ENCODE data around the gene MTHFD2L. TPM values are rescaled to one million over a fixed set of nuclear protein-coding genes. Genes with fewer than 3 reads are reported as not detected.

MTHFD2L gene
- total RNA-seq, 1 experiment from 2014 or later: 9.4 TPM

DNA sequence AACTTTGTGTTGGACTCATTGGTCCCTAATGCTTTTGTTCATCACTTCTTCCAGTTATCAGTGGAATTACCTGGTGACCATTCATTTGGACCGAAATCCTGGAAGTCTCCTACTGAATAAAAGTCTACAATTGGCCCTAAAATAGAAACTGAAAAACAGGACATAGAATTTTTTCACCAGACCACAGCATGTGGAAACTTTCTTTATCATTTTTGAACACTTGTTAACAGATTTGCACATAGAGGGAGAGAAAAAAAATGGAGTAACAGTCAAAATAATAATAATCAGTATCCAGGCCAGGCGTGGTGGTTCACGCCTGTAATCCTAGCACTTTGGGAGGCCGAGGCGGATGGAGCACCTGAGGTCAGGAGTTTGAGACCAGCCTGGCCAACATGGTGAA lies 157.5 kb downstream of the MTHFD2L start:
- ChIA-PET CTCF (no interaction called here), POLR2A (no interaction called here)
- H3K36me3 Mint-ChIP-seq: no peaks in the 10 kb centered on the region
- peaks cover 4% of the 10 kb centered on the region for H3K4me1 Mint-ChIP-seq
- ATAC-seq (no peak), DNase-seq (ENCODE audit: low spot score) (no peak)
- H3K4me3 Mint-ChIP-seq: no peak overlapping the region
- H3K27ac Mint-ChIP-seq: no peak overlapping the region
- no peaks in the 10 kb centered on the region for H3K9me3 Mint-ChIP-seq
- TF ChIP-seq RORB (CRISPR knock-in tag; IDR thresholded peaks at IDR 0.05): no peak
- TF ChIP-seq, protein P1, sequence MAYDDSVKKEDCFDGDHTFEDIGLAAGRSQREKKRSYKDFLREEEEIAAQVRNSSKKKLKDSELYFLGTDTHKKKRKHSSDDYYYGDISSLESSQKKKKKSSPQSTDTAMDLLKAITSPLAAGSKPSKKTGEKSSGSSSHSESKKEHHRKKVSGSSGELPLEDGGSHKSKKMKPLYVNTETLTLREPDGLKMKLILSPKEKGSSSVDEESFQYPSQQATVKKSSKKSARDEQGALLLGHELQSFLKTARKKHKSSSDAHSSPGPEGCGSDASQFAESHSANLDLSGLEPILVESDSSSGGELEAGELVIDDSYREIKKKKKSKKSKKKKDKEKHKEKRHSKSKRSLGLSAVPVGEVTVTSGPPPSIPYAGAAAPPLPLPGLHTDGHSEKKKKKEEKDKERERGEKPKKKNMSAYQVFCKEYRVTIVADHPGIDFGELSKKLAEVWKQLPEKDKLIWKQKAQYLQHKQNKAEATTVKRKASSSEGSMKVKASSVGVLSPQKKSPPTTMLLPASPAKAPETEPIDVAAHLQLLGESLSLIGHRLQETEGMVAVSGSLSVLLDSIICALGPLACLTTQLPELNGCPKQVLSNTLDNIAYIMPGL (CRISPR knock-in tag; IDR thresholded peaks at IDR 0.05): no peak
- no peak for TF ChIP-seq ETV6 (CRISPR knock-in tag; IDR thresholded peaks at IDR 0.05)
- TF ChIP-seq, protein P2, sequence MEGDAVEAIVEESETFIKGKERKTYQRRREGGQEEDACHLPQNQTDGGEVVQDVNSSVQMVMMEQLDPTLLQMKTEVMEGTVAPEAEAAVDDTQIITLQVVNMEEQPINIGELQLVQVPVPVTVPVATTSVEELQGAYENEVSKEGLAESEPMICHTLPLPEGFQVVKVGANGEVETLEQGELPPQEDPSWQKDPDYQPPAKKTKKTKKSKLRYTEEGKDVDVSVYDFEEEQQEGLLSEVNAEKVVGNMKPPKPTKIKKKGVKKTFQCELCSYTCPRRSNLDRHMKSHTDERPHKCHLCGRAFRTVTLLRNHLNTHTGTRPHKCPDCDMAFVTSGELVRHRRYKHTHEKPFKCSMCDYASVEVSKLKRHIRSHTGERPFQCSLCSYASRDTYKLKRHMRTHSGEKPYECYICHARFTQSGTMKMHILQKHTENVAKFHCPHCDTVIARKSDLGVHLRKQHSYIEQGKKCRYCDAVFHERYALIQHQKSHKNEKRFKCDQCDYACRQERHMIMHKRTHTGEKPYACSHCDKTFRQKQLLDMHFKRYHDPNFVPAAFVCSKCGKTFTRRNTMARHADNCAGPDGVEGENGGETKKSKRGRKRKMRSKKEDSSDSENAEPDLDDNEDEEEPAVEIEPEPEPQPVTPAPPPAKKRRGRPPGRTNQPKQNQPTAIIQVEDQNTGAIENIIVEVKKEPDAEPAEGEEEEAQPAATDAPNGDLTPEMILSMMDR (IDR thresholded peaks at IDR 0.05): no peak
- no peak for TF ChIP-seq ZNF263 (CRISPR knock-in tag; IDR thresholded peaks at IDR 0.05; ENCODE audit: low read depth)
- TF ChIP-seq ZNF416 (CRISPR knock-in tag; IDR thresholded peaks at IDR 0.05): no peak
- TF ChIP-seq IRF2 (CRISPR knock-in tag; IDR thresholded peaks at IDR 0.05; ENCODE audit: borderline replicate concordance, low read depth): no peak
- no peak for TF ChIP-seq TEAD1 (CRISPR knock-in tag; IDR thresholded peaks at IDR 0.05)
- TF ChIP-seq, protein P3, sequence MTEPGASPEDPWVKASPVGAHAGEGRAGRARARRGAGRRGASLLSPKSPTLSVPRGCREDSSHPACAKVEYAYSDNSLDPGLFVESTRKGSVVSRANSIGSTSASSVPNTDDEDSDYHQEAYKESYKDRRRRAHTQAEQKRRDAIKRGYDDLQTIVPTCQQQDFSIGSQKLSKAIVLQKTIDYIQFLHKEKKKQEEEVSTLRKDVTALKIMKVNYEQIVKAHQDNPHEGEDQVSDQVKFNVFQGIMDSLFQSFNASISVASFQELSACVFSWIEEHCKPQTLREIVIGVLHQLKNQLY (CRISPR knock-in tag; IDR thresholded peaks at IDR 0.05): no peak
- TF ChIP-seq NR3C1 (CRISPR knock-in tag; conservative IDR thresholded peaks at IDR 0.05; ENCODE audit: low read depth): no peak
- TF ChIP-seq, protein P4, sequence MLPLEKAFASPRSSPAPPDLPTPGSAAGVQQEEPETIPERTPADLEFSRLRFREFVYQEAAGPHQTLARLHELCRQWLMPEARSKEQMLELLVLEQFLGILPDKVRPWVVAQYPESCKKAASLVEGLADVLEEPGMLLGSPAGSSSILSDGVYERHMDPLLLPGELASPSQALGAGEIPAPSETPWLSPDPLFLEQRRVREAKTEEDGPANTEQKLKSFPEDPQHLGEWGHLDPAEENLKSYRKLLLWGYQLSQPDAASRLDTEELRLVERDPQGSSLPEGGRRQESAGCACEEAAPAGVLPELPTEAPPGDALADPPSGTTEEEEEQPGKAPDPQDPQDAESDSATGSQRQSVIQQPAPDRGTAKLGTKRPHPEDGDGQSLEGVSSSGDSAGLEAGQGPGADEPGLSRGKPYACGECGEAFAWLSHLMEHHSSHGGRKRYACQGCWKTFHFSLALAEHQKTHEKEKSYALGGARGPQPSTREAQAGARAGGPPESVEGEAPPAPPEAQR (CRISPR knock-in tag; IDR thresholded peaks at IDR 0.05): no peak
- TF ChIP-seq, protein P5, sequence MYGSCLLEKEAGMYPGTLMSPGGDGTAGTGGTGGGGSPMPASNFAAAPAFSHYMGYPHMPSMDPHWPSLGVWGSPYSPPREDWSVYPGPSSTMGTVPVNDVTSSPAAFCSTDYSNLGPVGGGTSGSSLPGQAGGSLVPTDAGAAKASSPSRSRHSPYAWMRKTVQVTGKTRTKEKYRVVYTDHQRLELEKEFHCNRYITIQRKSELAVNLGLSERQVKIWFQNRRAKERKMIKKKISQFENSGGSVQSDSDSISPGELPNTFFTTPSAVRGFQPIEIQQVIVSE (CRISPR knock-in tag; IDR thresholded peaks at IDR 0.05; ENCODE audit: borderline replicate concordance): no peak
- no peak for TF ChIP-seq CBFB (CRISPR knock-in tag; IDR thresholded peaks at IDR 0.05; ENCODE audit: low read depth)
- no peak for TF ChIP-seq ELF4 (CRISPR knock-in tag; IDR thresholded peaks at IDR 0.05; ENCODE audit: low read depth)
- TF ChIP-seq ZNF423 (CRISPR knock-in tag; IDR thresholded peaks at IDR 0.05): no peak
- TF ChIP-seq, protein P6, sequence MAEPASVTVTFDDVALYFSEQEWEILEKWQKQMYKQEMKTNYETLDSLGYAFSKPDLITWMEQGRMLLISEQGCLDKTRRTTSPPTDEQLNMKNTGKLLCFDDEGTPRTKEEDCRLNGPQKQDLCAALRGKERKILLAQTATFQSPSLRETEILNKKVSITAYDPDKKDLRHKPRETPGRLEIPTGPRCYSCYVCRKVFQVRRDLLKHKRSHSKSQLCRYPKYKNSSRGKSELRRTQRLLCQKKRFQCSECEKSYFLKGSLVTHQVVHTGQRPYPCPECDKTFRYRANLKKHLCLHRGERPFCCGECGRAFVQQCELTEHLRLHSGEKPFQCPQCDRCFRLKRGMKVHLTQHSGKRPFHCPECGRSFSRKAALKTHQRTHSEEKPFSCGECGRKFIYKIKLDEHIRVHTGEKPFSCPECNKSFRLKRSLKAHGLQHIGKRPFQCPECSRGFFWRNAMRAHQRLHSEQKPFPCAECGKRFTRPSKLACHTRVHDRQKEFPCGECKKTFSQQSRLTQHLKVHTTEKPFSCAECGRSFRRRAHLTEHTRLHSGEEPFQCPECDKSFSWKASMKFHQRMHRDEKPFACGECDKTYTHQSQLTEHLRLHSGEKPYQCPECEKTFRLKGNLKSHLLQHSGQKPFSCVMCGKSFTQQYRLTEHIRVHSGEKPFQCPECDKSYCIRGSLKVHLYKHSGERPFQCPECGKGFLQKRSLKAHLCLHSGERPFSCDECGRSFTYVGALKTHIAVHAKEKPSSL (CRISPR knock-in tag; conservative IDR thresholded peaks at IDR 0.05): no peak
- H3K27me3 Mint-ChIP-seq (ENCODE audit: low read depth): no peaks in the 10 kb centered on the region

DNA sequence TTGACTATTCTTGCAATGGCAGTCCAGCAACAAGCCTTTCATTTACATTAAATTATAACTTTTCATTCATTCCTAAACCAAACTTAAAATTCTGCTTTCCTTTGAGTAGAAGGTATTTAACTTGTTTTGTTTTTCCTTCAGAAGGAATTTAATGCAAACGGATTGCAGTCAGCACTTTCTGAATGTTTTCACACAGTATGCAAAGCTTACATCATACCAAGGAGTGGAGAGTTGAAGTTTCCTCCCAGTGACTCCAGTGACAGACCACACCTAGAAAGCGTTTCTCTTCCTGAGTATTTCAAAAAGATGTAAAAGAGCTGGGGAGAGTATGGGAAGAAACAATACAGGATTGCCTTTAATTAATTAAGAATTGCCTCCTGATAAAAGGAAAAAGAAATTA lies 158.5 kb downstream of the MTHFD2L start:
- ChIA-PET CTCF (no interaction called here), POLR2A (no interaction called here)
- no peaks in the 10 kb centered on the region for H3K27me3 Mint-ChIP-seq (ENCODE audit: low read depth)
- no peak for DNase-seq (ENCODE audit: low spot score)
- H3K4me1 Mint-ChIP-seq: peaks cover 14% of the 10 kb centered on the region
- no peaks in the 10 kb centered on the region for H3K9me3 Mint-ChIP-seq
- H3K36me3 Mint-ChIP-seq: no peaks in the 10 kb centered on the region
- ATAC-seq: no peak
- no peak overlapping the region for H3K27ac Mint-ChIP-seq
- H3K4me3 Mint-ChIP-seq: no peak overlapping the region
- no peak for TF ChIP-seq FOXJ3 (CRISPR knock-in tag; IDR thresholded peaks at IDR 0.05; ENCODE audit: borderline replicate concordance)
- TF ChIP-seq CBFB (CRISPR knock-in tag; IDR thresholded peaks at IDR 0.05; ENCODE audit: low read depth): no peak
- no peak for TF ChIP-seq NFYB (CRISPR knock-in tag; conservative IDR thresholded peaks at IDR 0.05; ENCODE audit: low read depth)
- TF ChIP-seq ZNF396 (CRISPR knock-in tag; IDR thresholded peaks at IDR 0.05; ENCODE audit: borderline replicate concordance): no peak
- TF ChIP-seq ZBTB21 (CRISPR knock-in tag; IDR thresholded peaks at IDR 0.05; ENCODE audit: borderline replicate concordance): no peak
- TF ChIP-seq, protein P7, sequence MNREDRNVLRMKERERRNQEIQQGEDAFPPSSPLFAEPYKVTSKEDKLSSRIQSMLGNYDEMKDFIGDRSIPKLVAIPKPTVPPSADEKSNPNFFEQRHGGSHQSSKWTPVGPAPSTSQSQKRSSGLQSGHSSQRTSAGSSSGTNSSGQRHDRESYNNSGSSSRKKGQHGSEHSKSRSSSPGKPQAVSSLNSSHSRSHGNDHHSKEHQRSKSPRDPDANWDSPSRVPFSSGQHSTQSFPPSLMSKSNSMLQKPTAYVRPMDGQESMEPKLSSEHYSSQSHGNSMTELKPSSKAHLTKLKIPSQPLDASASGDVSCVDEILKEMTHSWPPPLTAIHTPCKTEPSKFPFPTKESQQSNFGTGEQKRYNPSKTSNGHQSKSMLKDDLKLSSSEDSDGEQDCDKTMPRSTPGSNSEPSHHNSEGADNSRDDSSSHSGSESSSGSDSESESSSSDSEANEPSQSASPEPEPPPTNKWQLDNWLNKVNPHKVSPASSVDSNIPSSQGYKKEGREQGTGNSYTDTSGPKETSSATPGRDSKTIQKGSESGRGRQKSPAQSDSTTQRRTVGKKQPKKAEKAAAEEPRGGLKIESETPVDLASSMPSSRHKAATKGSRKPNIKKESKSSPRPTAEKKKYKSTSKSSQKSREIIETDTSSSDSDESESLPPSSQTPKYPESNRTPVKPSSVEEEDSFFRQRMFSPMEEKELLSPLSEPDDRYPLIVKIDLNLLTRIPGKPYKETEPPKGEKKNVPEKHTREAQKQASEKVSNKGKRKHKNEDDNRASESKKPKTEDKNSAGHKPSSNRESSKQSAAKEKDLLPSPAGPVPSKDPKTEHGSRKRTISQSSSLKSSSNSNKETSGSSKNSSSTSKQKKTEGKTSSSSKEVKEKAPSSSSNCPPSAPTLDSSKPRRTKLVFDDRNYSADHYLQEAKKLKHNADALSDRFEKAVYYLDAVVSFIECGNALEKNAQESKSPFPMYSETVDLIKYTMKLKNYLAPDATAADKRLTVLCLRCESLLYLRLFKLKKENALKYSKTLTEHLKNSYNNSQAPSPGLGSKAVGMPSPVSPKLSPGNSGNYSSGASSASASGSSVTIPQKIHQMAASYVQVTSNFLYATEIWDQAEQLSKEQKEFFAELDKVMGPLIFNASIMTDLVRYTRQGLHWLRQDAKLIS (CRISPR knock-in tag; IDR thresholded peaks at IDR 0.05; ENCODE audit: borderline replicate concordance): no peak
- TF ChIP-seq ZNF232 (CRISPR knock-in tag; IDR thresholded peaks at IDR 0.05): no peak
- TF ChIP-seq NR3C1 (CRISPR knock-in tag; conservative IDR thresholded peaks at IDR 0.05; ENCODE audit: low read depth): no peak
- no peak for TF ChIP-seq GTF2I (CRISPR knock-in tag; conservative IDR thresholded peaks at IDR 0.05)
- no peak for TF ChIP-seq ESRRA (CRISPR knock-in tag; IDR thresholded peaks at IDR 0.05; ENCODE audit: borderline replicate concordance)
